HG03520 (cell line): ENCODE measurements around the gene PAMR1.
"Not testable (repeated sequence)": the region's sequence is repeated elsewhere in the genome, so short reads cannot be mapped to it uniquely, and the experiment has no call there.

Experiments
- ATAC-seq: cut with Tn5 transposase; IDR thresholded peaks from one replicate; pipeline ENCODE4 v1.9.1; 2021; ENCODE audit warnings: mild to moderate bottlenecking, moderate library complexity; ENCODE audit not compliant: unreplicated experiment

PAMR1 gene

GRCh38 chr11:35546317-35546716 lies 20.9 kb upstream of the PAMR1 start:
- no peak for ATAC-seq

GRCh38 chr11:35545391-35546003 lies 20.1 kb upstream of the PAMR1 start:
- no peak for ATAC-seq

DNA sequence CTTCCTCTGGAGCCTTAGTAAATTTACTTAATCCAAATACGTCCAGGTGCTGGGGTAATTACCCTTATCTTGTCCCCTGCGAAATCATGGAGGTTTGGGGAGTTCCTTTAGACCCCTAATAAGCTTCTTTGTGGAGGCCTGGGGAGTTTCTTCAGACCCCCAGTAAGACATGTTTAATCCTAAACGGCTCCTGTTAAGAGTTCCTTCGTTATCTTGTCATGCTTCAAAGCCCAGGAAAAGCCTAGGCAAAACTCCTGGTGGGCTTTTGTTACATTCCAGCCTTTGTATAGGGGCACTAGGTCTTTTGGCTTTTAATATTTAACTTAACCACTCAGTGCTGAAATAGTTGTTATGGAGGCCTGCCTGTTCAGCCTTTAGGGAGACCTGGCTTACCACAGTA lies 18.1 kb upstream of the PAMR1 start:
- no peak for ATAC-seq

DNA sequence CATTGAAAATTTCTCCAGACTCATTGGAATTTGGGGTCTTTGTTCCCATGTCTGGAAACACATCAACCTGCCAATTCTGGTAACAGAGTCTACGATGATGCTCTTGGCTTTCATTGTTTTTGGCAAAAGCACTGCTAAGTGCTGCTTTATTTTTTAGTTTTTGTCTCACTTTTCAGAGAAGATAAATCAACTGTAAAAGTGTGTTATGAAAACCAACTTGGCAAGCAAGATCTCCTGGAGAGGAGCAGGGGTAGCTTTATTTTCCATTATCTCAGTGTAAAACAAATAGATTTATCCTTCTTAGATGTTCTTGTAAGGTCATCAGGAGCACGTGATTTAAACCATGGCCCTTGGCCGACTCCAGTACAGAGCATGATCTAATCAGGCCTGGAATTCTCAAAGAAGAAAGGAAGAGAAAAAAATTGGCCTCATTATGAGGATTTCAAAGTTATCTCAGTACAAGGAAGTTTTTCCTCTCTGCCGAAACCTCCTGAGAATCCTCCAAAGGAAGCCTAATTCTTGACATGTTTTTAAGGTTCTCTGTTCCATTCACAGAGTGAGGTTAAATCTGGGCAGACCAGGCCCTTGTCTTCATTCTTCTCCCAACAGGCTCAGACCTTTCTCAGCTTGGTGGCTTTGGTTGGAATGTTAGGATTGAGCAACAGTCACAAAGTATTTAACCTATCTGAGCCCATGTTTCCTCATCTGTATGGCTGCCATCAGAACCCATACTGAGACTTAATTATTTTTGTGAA lies 16.4 kb upstream of the PAMR1 start:
- no peak for ATAC-seq

GRCh38 chr11:35540526-35540925 lies 15.1 kb upstream of the PAMR1 start:
- ATAC-seq, result no peak

DNA sequence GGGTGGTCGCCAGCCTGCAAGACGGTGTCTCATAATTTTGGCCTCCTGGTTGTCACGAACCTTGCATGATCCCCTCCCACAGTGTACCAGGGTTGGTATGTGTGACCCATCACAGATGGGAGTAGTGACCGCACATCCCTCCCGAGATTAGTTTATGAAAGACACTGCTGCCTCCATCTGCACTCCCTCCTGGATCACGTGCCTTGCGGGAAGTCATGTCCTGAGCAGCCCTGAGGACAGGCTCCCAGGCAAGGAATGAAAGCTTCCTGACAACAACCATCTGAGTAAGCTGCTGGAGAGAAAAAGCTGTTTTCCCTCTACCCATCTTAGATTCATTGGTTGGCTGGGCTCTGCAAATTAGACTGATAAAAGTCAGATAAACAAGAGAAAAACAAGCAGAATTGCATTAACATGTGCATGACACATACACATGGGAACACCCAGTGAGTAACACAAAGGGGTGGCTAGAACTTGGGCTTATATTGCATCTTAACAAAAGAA lies 14.4 kb upstream of the PAMR1 start:
- no peak for ATAC-seq

DNA sequence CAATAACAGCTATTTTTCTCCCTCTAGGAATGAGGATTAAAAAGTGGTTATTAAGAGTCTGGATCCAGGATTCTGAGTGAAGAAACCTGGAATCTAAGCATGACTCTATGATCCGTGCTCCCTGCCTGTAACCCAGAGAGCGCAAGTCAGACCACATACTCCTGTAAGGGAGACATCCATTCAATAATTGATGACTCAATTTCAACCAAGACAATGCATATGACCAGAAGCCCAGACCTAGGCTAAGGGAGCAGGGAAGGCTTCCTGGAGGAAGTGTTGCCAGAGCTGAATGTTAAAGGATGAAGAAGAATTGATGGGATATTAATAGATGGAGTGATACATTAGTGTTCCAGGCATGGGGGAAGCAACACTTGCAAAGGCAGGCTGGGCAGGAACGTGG lies 13.8 kb upstream of the PAMR1 start:
- no peak for ATAC-seq

- no peak for ATAC-seq
Observed at GRCh38 chr11:35536470-35536869, 11.1 kb upstream of the PAMR1 start.

DNA sequence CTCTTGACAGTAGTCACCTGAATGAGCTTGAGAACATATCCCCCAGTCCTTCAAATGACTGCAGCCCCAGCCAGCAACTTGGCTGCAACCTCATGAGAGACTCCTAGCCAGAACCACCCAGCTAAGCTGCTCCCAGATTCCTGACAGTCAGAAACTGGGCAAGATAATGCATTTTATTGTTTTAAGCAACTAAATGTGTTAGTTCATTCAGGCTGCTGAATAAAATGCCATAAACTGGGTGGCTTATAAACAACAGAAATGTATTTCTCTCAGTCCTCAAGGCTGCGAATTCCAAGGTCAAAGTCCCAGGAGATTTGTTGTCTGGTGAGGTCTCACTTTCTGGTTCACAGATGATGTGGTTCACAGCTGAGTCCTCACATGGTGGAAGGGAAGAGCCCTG lies 5.8 kb upstream of the PAMR1 start:
- no peak for ATAC-seq

DNA sequence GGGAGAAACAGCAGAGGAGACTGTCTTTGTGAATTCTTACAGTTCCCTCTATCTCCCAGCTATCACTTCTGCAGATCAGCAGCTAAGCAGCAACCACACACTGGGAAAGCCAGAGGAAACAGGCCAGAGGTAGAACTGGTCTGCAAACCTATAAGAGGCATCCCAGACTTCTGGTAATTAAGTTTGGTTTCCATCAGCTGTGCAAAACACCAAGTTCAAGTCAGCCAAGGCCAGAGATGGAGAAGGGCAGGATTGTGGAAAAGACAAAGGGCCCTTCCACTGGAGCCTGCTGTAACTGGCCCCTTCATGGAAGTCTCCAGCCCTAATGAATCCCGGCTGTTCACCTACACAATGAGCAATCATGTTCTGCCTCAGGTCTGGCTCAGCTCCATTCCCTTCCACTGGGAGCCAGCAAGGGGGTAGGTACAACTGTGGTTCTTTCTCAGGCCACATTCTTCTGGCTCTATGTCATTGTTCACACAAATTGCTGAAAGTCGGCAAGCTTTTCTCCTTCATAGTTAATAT lies 4.6 kb upstream of the PAMR1 start:
- no peak for ATAC-seq

DNA sequence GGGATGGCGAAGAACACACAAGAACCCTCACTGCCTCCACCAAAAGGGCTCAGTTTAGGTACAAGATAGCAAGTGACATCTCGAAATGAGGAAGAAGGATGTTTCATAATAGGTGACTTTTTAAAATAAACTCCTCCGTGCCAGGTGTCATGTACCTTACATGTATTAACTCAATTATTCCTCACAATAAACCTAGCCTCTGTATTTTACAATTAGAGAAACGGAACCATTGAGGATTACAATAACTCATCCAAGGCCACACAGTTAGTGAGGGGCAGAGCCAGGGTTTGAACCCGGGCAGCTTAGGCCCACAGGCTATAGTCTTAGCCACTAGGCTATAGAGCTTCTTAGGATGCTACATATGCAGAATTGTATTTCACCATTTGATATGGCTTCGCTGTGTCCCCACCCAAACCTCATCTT lies 965 bp upstream of the PAMR1 start:
- no peak for ATAC-seq

DNA sequence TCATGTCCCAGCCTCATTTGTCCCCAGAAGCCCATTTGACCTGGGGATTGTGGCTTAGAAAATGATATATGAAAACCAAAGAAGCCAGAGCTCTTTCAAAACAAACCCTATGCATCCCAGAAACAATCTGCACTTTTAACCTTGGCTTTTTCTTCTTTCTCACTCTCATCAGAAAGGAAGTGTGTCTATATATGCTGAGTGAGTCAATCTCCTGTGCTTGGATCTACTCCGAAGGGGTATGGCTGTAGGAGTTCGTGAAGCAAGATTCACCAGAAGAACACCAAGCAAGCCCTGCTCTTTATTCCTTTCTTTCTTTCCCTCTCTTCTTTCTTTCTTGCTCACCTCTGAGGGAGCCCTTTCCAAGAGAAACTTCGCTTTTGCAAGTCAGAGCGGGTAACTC lies 636 bp downstream of the PAMR1 start:
- ATAC-seq, result no peak

DNA sequence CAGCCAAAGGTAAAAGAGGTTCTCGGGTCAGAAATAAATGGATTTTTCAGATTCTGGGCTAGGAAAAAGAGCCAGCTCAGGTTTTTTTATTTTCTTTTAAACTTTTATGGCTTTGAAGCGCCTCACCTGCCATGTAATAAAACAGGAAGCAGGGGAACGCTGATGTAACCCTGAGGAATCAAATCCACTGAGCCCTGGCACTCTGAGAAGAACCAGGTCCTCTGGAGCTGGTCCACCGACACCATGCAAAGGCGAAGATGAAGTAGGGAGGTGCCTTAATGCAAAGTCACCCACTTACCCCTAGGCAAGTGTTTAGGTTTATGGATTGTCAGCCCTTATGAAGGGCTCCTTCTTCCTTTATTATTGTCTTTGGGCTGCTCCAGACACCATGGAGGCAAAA lies 1.6 kb downstream of the PAMR1 start:
- ATAC-seq, result no peak

- no peak for ATAC-seq
Observed at GRCh38 chr11:35523331-35523768, 2.1 kb downstream of the PAMR1 start.

DNA sequence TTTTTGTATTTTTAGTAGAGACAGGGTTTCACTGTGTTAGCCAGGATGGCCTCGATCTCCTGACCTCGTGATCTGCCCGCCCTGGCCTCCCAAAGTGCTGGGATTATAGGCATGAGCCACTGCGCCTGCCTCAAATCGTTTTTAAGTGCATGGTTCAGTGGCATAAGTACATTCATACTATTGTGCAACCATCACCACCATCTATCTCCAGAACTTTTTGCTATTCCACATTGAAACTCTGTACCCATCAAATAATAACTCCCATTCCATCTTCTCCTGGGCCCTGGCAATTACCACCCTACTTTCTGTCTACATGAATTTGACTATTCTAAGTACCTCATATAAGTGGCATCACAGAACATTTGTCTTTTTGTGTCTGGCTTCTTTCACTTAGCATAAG lies 3.3 kb downstream of the PAMR1 start:
- not testable (repeated sequence) for ATAC-seq

- no peak for ATAC-seq
Observed at GRCh38 chr11:35520376-35520775, 5.0 kb downstream of the PAMR1 start.

- ATAC-seq, result no peak
Observed at GRCh38 chr11:35518766-35519165, 6.7 kb downstream of the PAMR1 start.

DNA sequence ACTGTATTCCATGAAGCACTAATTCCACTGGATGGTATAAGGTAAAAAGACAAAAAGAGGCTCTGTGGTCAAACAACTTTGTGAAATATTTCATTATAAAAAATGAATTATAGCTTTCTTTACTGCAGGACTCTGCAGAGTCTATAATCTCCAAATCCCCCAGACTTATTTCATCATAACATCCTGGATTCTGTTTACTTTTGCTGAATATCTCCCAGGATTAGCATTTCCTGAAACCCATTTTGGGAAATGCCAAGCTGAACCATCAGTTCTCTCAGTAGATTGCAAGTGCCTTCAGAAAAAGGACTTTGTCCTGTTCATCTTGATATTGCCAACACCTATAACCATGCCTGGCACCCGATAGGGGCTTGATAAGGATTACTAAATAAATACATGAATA lies 7.9 kb downstream of the PAMR1 start:
- ATAC-seq, result no peak

DNA sequence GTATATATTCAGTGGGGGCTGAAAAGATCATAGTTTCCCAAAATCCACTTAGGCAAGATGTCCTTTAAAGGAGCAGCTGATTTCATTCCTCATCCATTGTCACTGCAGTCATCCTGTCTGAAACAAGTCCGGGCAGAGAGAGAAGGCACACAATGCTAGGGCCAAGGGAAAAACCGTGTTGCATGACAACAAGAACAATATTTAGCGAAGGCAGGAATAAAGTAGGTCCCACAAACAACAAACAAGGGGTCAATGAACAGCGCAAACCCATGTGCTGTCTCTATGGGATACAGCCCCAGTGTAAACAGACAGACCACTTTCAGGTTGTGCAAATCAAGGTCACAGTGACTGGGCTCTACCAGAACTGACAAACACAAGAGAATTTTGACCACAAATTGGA lies 9.0 kb downstream of the PAMR1 start:
- no peak for ATAC-seq

DNA sequence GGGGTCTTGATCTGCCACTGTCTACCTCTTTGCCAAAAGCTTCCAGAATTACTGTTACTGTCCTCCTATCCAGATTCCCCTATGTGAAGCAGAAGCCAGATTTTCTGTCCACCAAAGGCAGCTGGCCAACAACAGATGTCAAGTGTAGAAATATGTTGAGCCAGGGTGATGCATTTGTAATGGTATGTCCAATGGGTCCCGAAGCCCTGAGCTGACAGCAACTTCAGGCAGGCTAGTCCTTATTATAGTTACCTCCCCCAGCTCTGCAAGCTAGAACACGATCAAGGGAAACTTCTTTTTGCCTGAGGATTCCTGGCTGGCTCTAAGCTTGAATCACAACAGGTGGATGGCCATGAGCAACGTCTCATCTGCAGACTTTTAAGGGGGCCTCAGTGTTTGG lies 10.2 kb downstream of the PAMR1 start:
- no peak for ATAC-seq

DNA sequence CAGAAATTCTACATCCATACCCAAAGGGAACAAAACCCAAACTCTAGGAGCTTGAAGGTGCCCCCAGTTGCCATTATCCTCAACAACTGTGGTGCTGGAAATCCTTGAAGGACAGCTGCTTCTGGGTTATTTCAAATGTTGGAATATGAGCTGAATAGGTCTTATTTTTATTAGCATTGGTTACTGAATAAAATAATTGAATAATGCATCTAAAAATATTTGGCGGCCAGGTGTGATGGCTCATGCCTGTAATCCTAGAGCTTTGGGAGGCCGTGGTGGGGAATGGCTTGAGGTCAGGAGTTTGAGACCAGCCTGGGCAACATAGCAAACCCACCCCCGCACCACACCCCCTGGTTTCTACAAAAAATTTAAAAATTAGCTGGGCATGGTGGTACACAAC lies 10.9 kb downstream of the PAMR1 start:
- ATAC-seq, result no peak

DNA sequence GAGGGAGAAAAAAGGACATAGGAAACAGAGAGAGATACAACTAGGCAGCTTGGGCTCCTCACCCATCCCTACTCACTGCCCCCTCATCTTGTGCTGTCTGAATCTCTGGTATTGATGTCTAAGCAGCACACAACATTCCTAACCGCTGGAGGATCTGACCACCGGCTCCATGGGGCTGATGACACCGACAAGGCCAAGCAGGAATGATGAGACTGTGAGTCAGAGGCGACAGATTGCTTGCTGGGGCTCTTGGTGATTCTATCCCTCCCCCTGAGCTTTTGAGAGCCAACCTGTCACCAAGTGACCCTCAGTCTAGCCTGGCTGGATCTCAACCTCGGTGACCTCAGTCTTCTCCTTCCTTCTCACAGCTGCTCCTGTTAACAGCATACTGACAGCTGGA lies 13.8 kb downstream of the PAMR1 start:
- no peak for ATAC-seq
